H1 (cell line): Measurements from ENCODE around the gene UNC5B. TPM values are rescaled to one million over a fixed set of nuclear protein-coding genes. Genes with fewer than 3 reads are reported as not detected.

Source experiments
- CTCF ChIA-PET: fragments of 300-600 bp; sonication (Branson Sonifier 250); formaldehyde crosslinking; loops from one replicate; lab custom pipeline; 2021; ENCODE audit not compliant: partially characterized antibody; lab: Charles Lee
- POLR2A ChIA-PET: fragments of 300-600 bp; sonication (Branson Sonifier 250); formaldehyde crosslinking; loops from one replicate; lab custom pipeline; 2021; ENCODE audit warnings: inconsistent platforms; ENCODE audit not compliant: partially characterized antibody; lab: Charles Lee
- DNase-seq, 2 experiments: peaks; one replicate each; pipeline versions ENCODE4 v3.0.0 to v3.0.0-alpha.2; 2010 to 2022; ENCODE audit warnings: low spot score in 2 of 2, low read depth in 1 of 2, mixed read lengths in 1 of 2
- FAIRE-seq: peaks from 2 replicates; lab custom pipeline; 2011; peaks lifted over from hg19 to GRCh38; lab: Jason Lieb, UNC
- H2AFZ ChIP-seq: 2 replicates; pipeline ENCODE4 v1.8.1; 2012; ENCODE audit warnings: low read length, inconsistent platforms
- H2AK5ac ChIP-seq: 2 replicates; pipeline ENCODE4 v1.6.1; 2013; ENCODE audit warnings: low read depth, low read length
- H2BK120ac ChIP-seq: replicated peaks from 2 replicates; pipeline ENCODE3; 2013; ENCODE audit warnings: low read depth, low read length, inconsistent platforms
- H2BK12ac ChIP-seq: 2 replicates; pipeline ENCODE4 v1.6.1; 2013; ENCODE audit warnings: low read depth, low read length
- H2BK15ac ChIP-seq: 2 replicates; pipeline ENCODE4 v1.6.1; 2013; ENCODE audit warnings: low read length
- H2BK20ac ChIP-seq: 2 replicates; pipeline ENCODE4 v1.6.1; 2013; ENCODE audit warnings: low read length
- H2BK5ac ChIP-seq: 2 replicates; pipeline ENCODE4 v1.6.1; 2013; ENCODE audit warnings: low read depth, low read length
- H3K14ac ChIP-seq: 2 replicates; pipeline ENCODE4 v1.6.1; 2013; ENCODE audit warnings: inconsistent platforms; ENCODE audit not compliant: insufficient read length
- H3K18ac ChIP-seq: 2 replicates; pipeline ENCODE4 v1.6.1; 2013; ENCODE audit warnings: low read length; ENCODE audit errors: extremely low read depth
- H3K23ac ChIP-seq: 2 replicates; pipeline ENCODE4 v1.6.1; 2013; ENCODE audit warnings: inconsistent platforms; ENCODE audit not compliant: insufficient read length
- H3K23me2 ChIP-seq: 2 replicates; pipeline ENCODE4 v1.6.1; 2013; ENCODE audit warnings: low read depth, low read length
- H3K27ac ChIP-seq: 2 replicates; pipeline ENCODE4 v1.6.1; 2011; ENCODE audit warnings: low read depth, low read length, inconsistent platforms
- H3K27me3 ChIP-seq, 4 experiments: replicated peaks in 1 of 4; 1 replicate in 1 of 4; 2 replicates in 3 of 4; pipeline versions ENCODE4 v1.6.1 to v1.8.1; 2011 to 2013; ENCODE audit warnings: low read length in 3 of 4, mild to moderate bottlenecking in 3 of 4, inconsistent platforms in 2 of 4, mixed read lengths in 2 of 4, moderate library complexity in 1 of 4; ENCODE audit not compliant: control insufficient read depth in 3 of 4, insufficient read depth in 3 of 4; ENCODE audit errors: extremely low read depth in 1 of 4
- H3K36me3 ChIP-seq, 4 experiments: 2 replicates each; pipeline versions ENCODE4 v1.6.1 to v1.8.1; 2011 to 2013; ENCODE audit warnings: mild to moderate bottlenecking in 4 of 4, low read length in 3 of 4, moderate library complexity in 2 of 4, control low read depth in 1 of 4, inconsistent platforms in 1 of 4; ENCODE audit not compliant: insufficient read depth in 4 of 4, control insufficient read depth in 2 of 4
- H3K4ac ChIP-seq: replicated peaks from 2 replicates; pipeline ENCODE3; 2013; ENCODE audit warnings: low read length, low read depth, mixed read lengths, inconsistent platforms; ENCODE audit not compliant: insufficient read length
- H3K4me1 ChIP-seq, 4 experiments: replicated peaks in 1 of 4; 1 replicate in 1 of 4; 2 replicates in 3 of 4; pipeline versions ENCODE4 v1.6.1 to v1.8.1; 2011 to 2013; ENCODE audit warnings: low read length in 3 of 4, inconsistent platforms in 2 of 4, mixed read lengths in 1 of 4; ENCODE audit not compliant: insufficient read depth in 4 of 4, control insufficient read depth in 3 of 4
- H3K4me2 ChIP-seq, 2 experiments: 2 replicates each; pipeline versions ENCODE4 v1.6.1 to v1.8.1; 2011 to 2013; ENCODE audit warnings: low read depth in 2 of 2, low read length in 2 of 2, control low read depth in 1 of 2, inconsistent platforms in 1 of 2, mild to moderate bottlenecking in 1 of 2; ENCODE audit not compliant: insufficient read depth in 1 of 2
- H3K4me3 ChIP-seq, 4 experiments: fragments of 200-600, 300-600 bp in 1 of 4; sonication (generic), shearing (Covaris generic), sonication (Bioruptor Twin) in 1 of 4; 2 replicates each; pipeline versions ENCODE4 v1.5.1 to v1.8.1; 2011 to 2016; ENCODE audit warnings: low read length in 4 of 4, low read depth in 3 of 4, control low read depth in 2 of 4, inconsistent platforms in 2 of 4, mild to moderate bottlenecking in 2 of 4, mixed read lengths in 1 of 4, moderate library complexity in 1 of 4; ENCODE audit not compliant: insufficient read depth in 2 of 4; ENCODE audit errors: extremely low read depth in 1 of 4
- H3K56ac ChIP-seq: replicated peaks from 2 replicates; pipeline ENCODE3; 2013; ENCODE audit warnings: low read depth, mild to moderate bottlenecking, mixed read lengths, low read length, inconsistent platforms; ENCODE audit not compliant: insufficient read length
- H3K79me1 ChIP-seq: 2 replicates; pipeline ENCODE4 v1.6.1; 2013; ENCODE audit warnings: low read depth, low read length, control low read depth
- H3K79me2 ChIP-seq, 2 experiments: 2 replicates each; pipeline versions ENCODE4 v1.6.1 to v1.8.1; 2012 to 2013; ENCODE audit warnings: low read length in 2 of 2, mild to moderate bottlenecking in 2 of 2, inconsistent platforms in 1 of 2; ENCODE audit not compliant: insufficient read depth in 2 of 2, control insufficient read depth in 1 of 2
- H3K9ac ChIP-seq, 4 experiments: replicated peaks in 1 of 4; 1 replicate in 1 of 4; 2 replicates in 3 of 4; pipeline versions ENCODE4 v1.6.1 to v1.8.1; 2011 to 2013; ENCODE audit warnings: low read depth in 3 of 4, low read length in 3 of 4, control low read depth in 2 of 4, mild to moderate bottlenecking in 2 of 4, moderate library complexity in 2 of 4, inconsistent platforms in 1 of 4; ENCODE audit errors: extremely low read depth in 1 of 4
- H3K9me3 ChIP-seq, 2 experiments: 2 replicates each; pipeline versions ENCODE4 v1.6.1 to v1.8.1; 2012 to 2013; ENCODE audit warnings: mild to moderate bottlenecking in 2 of 2, moderate library complexity in 2 of 2, control low read depth in 1 of 2, inconsistent platforms in 1 of 2, low read depth in 1 of 2, low read length in 1 of 2, mixed read lengths in 1 of 2; ENCODE audit not compliant: insufficient read depth in 2 of 2
- H4K20me1 ChIP-seq, 2 experiments: replicated peaks in 1 of 2; 2 replicates each; pipeline versions ENCODE3 to v1.8.1; 2011 to 2013; ENCODE audit warnings: inconsistent platforms in 2 of 2, low read length in 2 of 2, mild to moderate bottlenecking in 1 of 2; ENCODE audit not compliant: insufficient read depth in 2 of 2, control insufficient read depth in 1 of 2
- H4K5ac ChIP-seq: 2 replicates; pipeline ENCODE4 v1.6.1; 2013; ENCODE audit warnings: low read length, low read depth, mixed read lengths, inconsistent platforms; ENCODE audit not compliant: insufficient read length
- H4K8ac ChIP-seq: 2 replicates; pipeline ENCODE4 v1.8.0; 2013; ENCODE audit warnings: mild to moderate bottlenecking, moderate library complexity, low read length, inconsistent platforms; ENCODE audit not compliant: insufficient read depth; ENCODE audit errors: extremely low read depth
- H4K91ac ChIP-seq: replicated peaks from 2 replicates; pipeline ENCODE3; 2013; ENCODE audit warnings: low read length, mixed read lengths, inconsistent platforms; ENCODE audit not compliant: insufficient read length
- BCL11A ChIP-seq, 2 experiments: IDR thresholded peaks; one replicate each; pipeline ENCODE4 v1.6.1; 2011; ENCODE audit warnings: low read depth in 2 of 2, low read length in 2 of 2, mild to moderate bottlenecking in 2 of 2
- CHD2 ChIP-seq: IDR thresholded peaks from 2 replicates; pipeline ENCODE4 v1.6.1; 2012; ENCODE audit warnings: low read length, improper control_type of control experiment
- CREB1 ChIP-seq: IDR thresholded peaks from 2 replicates; pipeline ENCODE4 v1.6.1; 2012; ENCODE audit warnings: inconsistent platforms
- POLR2AphosphoS5 ChIP-seq: IDR thresholded peaks from 2 replicates; pipeline ENCODE4 v1.6.1; 2011; ENCODE audit warnings: low read depth, low read length
- RAD21 ChIP-seq, 2 experiments: IDR thresholded peaks in 1 of 2; conservative IDR thresholded peaks in 1 of 2; 2 replicates each; pipeline ENCODE4 v1.6.1; 2011; ENCODE audit warnings: low read depth in 2 of 2, low read length in 2 of 2, improper control_type of control experiment in 1 of 2, inconsistent platforms in 1 of 2, mild to moderate bottlenecking in 1 of 2, moderate library complexity in 1 of 2
- SIRT6 ChIP-seq: IDR thresholded peaks from one replicate; pipeline ENCODE4 v1.7.1; 2012; ENCODE audit warnings: low read length, inconsistent platforms
- TEAD4 ChIP-seq: IDR thresholded peaks from 2 replicates; pipeline ENCODE4 v1.6.1; 2012; ENCODE audit warnings: low read depth, low read length, inconsistent platforms, mixed read lengths
- ZNF274 ChIP-seq: IDR thresholded peaks from 2 replicates; pipeline ENCODE4 v1.7.0; 2012; ENCODE audit warnings: low read length, borderline replicate concordance; ENCODE audit errors: extremely low read depth
- WGBS, 2 experiments: shearing (Covaris generic) in 1 of 2; methylation state at CpG; one replicate each; pipeline versions ENCODE4 v1.1.6 to v1.1.7; 2013 to 2015; ENCODE audit warnings: low lambda C conversion rate in 2 of 2, mixed read lengths in 2 of 2, inconsistent platforms in 1 of 2, low coverage in 1 of 2, missing lambda C conversion rate in 1 of 2; ENCODE audit not compliant: insufficient replicate concordance in 2 of 2, insufficient coverage in 1 of 2, insufficient read length in 1 of 2; ENCODE audit errors: extremely low coverage in 1 of 2, missing lambda C conversion rate in 1 of 2; 5-methylcytosine and 5-hydroxymethylcytosine counted together
- polyA plus RNA-seq, 7 experiments: library from polyadenylated mRNA; depleted of rRNA in 3 of 7; stranded (reverse) in 5 of 7; unstranded in 2 of 7; fragments of >200 nt in 5 of 7; fragments of 200-250 nt in 2 of 7; gene quantifications; 1 replicate in 5 of 7; 2 replicates in 1 of 7; 4 replicates in 1 of 7; pipeline versions ENCODE4 v1.2.1 to v1.2.3, GENCODE V29; 2011 to 2013; ENCODE audit warnings: missing spikeins in 2 of 7, mixed read lengths in 2 of 7
- total RNA-seq: library from RNA; stranded (reverse); fragmentation: NEBNext Ultra II Directional; extraction: Animal tissue kit (Norgen Biotek cat#: 25700); gene quantifications from 2 replicates; pipeline ENCODE4 v1.2.1, GENCODE V29; 2021
- TF ChIP-seq, protein P1 (sequence below): IDR thresholded peaks from 2 replicates; pipeline ENCODE4 v1.6.1; 2011; ENCODE audit warnings: low read length, improper control_type of control experiment
- TF ChIP-seq, protein P2 (sequence below): IDR thresholded peaks from 2 replicates; pipeline ENCODE4 v1.6.1; 2012; ENCODE audit warnings: inconsistent platforms

UNC5B gene
- total and polyA plus RNA-seq, 2 of the 8 experiments (the other 6 are each of a cell fraction or from before 2014, with no cell fraction given) = 27.9 to 31.8 TPM

DNA sequence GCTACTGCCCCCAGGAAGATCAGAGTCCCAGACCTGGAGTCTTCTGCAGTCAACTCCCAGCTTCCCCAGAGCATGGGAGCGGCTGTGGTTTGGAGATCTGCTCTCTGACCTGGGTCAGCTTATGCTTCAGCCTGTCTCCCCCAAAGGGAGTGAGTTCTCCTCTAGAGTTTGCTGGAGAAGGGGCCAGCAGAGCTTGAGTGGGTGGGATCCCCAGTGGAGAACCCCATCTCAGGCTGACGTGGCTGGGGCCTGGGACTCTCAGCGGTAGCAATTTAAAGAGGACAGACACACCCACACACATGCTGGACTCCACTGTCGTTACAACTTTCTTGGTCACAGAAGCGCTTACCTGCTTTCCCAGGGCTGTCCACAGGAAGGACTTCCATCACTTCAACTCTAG lies 6.3 kb downstream of the UNC5B start:
- Histone ChIP-seq H2BK120ac (no peak overlapping the region), H3K4me3 (0 out of 8 replicates have a peak overlapping the region, but pooled peaks of 2 of the 4 experiments have one; percentile 3 to 49), H3K9me3 (no peaks in the 10 kb centered on the region), H2BK20ac (0 out of 2 replicates have a peak overlapping the region, but pooled peaks have one; percentile 92), H4K20me1 (peaks cover 0 to 3% of the 10 kb centered on the region in 2 experiments), H3K14ac (no peak overlapping the region), H2BK15ac (no peak overlapping the region), H3K4me2 (peak overlapping the region; percentile 90 to 99; a peak in 3 of 4 replicates), H3K27me3 (peaks cover 0 to 6% (median 3%) of the 10 kb centered on the region in 4 experiments; a peak in 3 of 7 replicates), H3K36me3 (no peaks in the 10 kb centered on the region), H3K79me1 (peaks cover 11% of the 10 kb centered on the region), H3K23ac (no peak overlapping the region), H4K8ac (no peak overlapping the region), H3K79me2 (peaks cover 0 to 74% of the 10 kb centered on the region in 2 experiments), H4K5ac (no peak overlapping the region), H3K18ac (no peak overlapping the region), H3K4ac (no peak overlapping the region), H2BK5ac (no peak overlapping the region), H3K23me2 (peaks cover 10% of the 10 kb centered on the region; the same call in 1 of the 2 replicates), H3K56ac (no peak overlapping the region), H2AFZ (no peak overlapping the region), H4K91ac (no peak overlapping the region), H2BK12ac (peak overlapping the region; percentile 41; the same call in 1 of the 2 replicates), H3K4me1 (peaks cover 29 to 62% (median 36%) of the 10 kb centered on the region in 4 experiments), H3K27ac (no peak overlapping the region), H3K9ac (no peak overlapping the region), H2AK5ac (peak overlapping the region; percentile 47; the same call in 1 of the 2 replicates)
- CTCF ChIA-PET = interaction anchor here (0.5 to 12.3 kb wide), 13 partner anchors 12 to 315 kb away, joined by 3 to 138 read pairs (median 4); no protein-coding TSS in a partner anchor
- no peak for FAIRE-seq
- POLR2A ChIA-PET = interaction anchor here (1.2 to 6.8 kb wide), 4 partner anchors 12 to 49 kb away, joined by 3 to 45 read pairs (median 8); no protein-coding TSS in a partner anchor
- no peak for DNase-seq
- 77% methylated on average over 5 of the region's 5 CpGs; no CpG with 5 or more reads in 1 of the 2 experiments for WGBS, 2 experiments
- no peak for TF ChIP-seq ZNF274
- TF ChIP-seq BCL11A (IDR thresholded peaks at IDR 0.05; ENCODE audit: low read depth in 2 of 2, low read length in 2 of 2) = no peak
- TF ChIP-seq POLR2AphosphoS5 = no peak
- TF ChIP-seq, protein P1, sequence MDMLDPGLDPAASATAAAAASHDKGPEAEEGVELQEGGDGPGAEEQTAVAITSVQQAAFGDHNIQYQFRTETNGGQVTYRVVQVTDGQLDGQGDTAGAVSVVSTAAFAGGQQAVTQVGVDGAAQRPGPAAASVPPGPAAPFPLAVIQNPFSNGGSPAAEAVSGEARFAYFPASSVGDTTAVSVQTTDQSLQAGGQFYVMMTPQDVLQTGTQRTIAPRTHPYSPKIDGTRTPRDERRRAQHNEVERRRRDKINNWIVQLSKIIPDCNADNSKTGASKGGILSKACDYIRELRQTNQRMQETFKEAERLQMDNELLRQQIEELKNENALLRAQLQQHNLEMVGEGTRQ = no peak
- no peak for TF ChIP-seq CHD2
- TF ChIP-seq RAD21 (IDR thresholded peaks at IDR 0.05 in 1 of 2, conservative IDR thresholded peaks at IDR 0.05 in 1 of 2; ENCODE audit: low read depth in 2 of 2, low read length in 2 of 2) = no peak
- TF ChIP-seq, protein P2, sequence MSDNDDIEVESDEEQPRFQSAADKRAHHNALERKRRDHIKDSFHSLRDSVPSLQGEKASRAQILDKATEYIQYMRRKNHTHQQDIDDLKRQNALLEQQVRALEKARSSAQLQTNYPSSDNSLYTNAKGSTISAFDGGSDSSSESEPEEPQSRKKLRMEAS = no peak
- no peak for TF ChIP-seq CREB1
- TF ChIP-seq TEAD4 = no peak
- no peak for TF ChIP-seq SIRT6
